ENCODE measurements around the gene GPR15.

DNA sequence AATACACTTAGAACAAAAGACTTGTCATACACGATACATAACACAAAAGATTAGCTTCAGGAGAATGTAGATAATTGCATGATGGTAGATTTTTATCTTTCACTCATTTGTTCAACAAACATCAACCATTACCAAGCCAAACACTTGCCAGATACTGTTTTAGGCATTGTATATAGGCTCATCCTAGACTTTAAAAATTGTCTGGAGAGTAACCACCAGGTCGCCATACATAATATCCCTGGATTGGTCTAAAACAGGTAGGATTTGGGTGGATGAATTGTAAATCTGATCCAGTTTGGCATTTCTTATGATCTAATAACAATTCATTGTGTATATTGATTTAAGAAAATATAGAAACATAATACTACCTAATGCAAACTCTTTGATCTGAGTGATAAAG is 22.8 kb downstream of the GPR15 start:
- TF ChIP-seq EZH2phosphoT487 (IDR thresholded peaks at IDR 0.05; ENCODE audit: insufficient read depth, low read depth) (no peak), EZH2 (IDR thresholded peaks at IDR 0.05; ENCODE audit: insufficient read depth, poor library complexity, severe bottlenecking) (no peak)
